HG03159 (cell line): ENCODE measurements around the gene CAMK2B.

Source experiments
- ATAC-seq: cut with Tn5 transposase; IDR thresholded peaks from one replicate; pipeline ENCODE4 v1.9.1; 2021; ENCODE audit warnings: mild to moderate bottlenecking, moderate library complexity; ENCODE audit not compliant: unreplicated experiment

The CAMK2B gene

GRCh38 chr7:44275957-44276570 lies 49.3 kb downstream of the CAMK2B start:
- ATAC-seq, result no peak

GRCh38 chr7:44275146-44275545 lies 50.2 kb downstream of the CAMK2B start:
- no peak for ATAC-seq

GRCh38 chr7:44274623-44274975 lies 50.8 kb downstream of the CAMK2B start:
- ATAC-seq, result no peak

- ATAC-seq, result no peak
Measured at GRCh38 chr7:44273681-44274622, 51.4 kb downstream of the CAMK2B start.

GRCh38 chr7:44272981-44273380 lies 52.4 kb downstream of the CAMK2B start:
- no peak for ATAC-seq

GRCh38 chr7:44272456-44272855 lies 52.9 kb downstream of the CAMK2B start:
- ATAC-seq, result no peak

- ATAC-seq, result no peak
Measured at GRCh38 chr7:44269943-44270493, 55.4 kb downstream of the CAMK2B start.

- ATAC-seq, result no peak
Measured at GRCh38 chr7:44269417-44269816, 56.0 kb downstream of the CAMK2B start.

GRCh38 chr7:44268671-44269070 lies 56.7 kb downstream of the CAMK2B start:
- no peak for ATAC-seq

GRCh38 chr7:44267719-44268421 lies 57.5 kb downstream of the CAMK2B start:
- ATAC-seq, result no peak

GRCh38 chr7:44267178-44267577 lies 58.2 kb downstream of the CAMK2B start:
- no peak for ATAC-seq

GRCh38 chr7:44266526-44266925 lies 58.9 kb downstream of the CAMK2B start:
- ATAC-seq, result no peak

- ATAC-seq, result no peak
Measured at GRCh38 chr7:44265728-44266127, 59.7 kb downstream of the CAMK2B start.

- ATAC-seq, result no peak
Measured at GRCh38 chr7:44264221-44264931, 61.0 kb downstream of the CAMK2B start.

- ATAC-seq, result no peak
Measured at GRCh38 chr7:44263326-44264082, 61.9 kb downstream of the CAMK2B start.

- ATAC-seq, result no peak
Measured at GRCh38 chr7:44262031-44262430, 63.4 kb downstream of the CAMK2B start.

GRCh38 chr7:44261240-44261639 lies 64.2 kb downstream of the CAMK2B start:
- ATAC-seq, result no peak

GRCh38 chr7:44259547-44260457 lies 65.6 kb downstream of the CAMK2B start:
- no peak for ATAC-seq
